NB4 (cell line): ENCODE measurements around the gene ABHD17C.

Experiments
- CTCF ChIP-seq: IDR thresholded peaks from one replicate; pipeline ENCODE4 v1.5.1; 2012; ENCODE audit warnings: low read depth, low read length
- MYC ChIP-seq: IDR thresholded peaks from 2 replicates; pipeline ENCODE4 v1.6.1; 2011; ENCODE audit warnings: low read depth, low read length
- POLR2A ChIP-seq: IDR thresholded peaks from 2 replicates; pipeline ENCODE4 v1.6.1; 2011; ENCODE audit warnings: mild to moderate bottlenecking; ENCODE audit not compliant: insufficient read length; ENCODE audit errors: extremely low read depth
- TF ChIP-seq, protein P1 (sequence below): IDR thresholded peaks from 2 replicates; pipeline ENCODE4 v1.6.1; 2011; ENCODE audit warnings: low read depth, low read length

GRCh38 chr15:80773122-80773551, 78.0 kb downstream of the ABHD17C start:
- TF ChIP-seq POLR2A (no peak), CTCF (no peak), MYC (no peak)
- TF ChIP-seq, protein P1, sequence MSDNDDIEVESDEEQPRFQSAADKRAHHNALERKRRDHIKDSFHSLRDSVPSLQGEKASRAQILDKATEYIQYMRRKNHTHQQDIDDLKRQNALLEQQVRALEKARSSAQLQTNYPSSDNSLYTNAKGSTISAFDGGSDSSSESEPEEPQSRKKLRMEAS, result no peak
